ENCODE measurements around the gene ATG16L1. TPM values are rescaled to one million over a fixed set of nuclear protein-coding genes. Genes with fewer than 3 reads are reported as not detected.

The ATG16L1 gene
- total and polyA plus RNA-seq, 2 of the 4 experiments (the other 2 are of a cell fraction): 20.0 to 26.2 TPM

GRCh38 chr2:233266481-233266880, 15.0 kb downstream of the ATG16L1 start:
- Histone ChIP-seq H2BK5ac (ENCODE audit: low read depth, low read length, poor library complexity, severe bottlenecking) (no peak overlapping the region), H2BK15ac (ENCODE audit: low read depth, low read length) (no peak overlapping the region), H2BK20ac (ENCODE audit: low read depth, low read length) (no peak overlapping the region), H2AK9ac (replicated peaks; ENCODE audit: low read depth, low read length, poor library complexity) (no peak overlapping the region), H3K18ac (ENCODE audit: low read depth, low read length) (no peak overlapping the region), H4K91ac (ENCODE audit: insufficient read depth, low read depth, low read length) (no peak overlapping the region), H3K9me1 (ENCODE audit: insufficient read depth, low read length) (no peaks in the 10 kb centered on the region), H3K79me1 (ENCODE audit: low read depth in 1 of 2, low read length in 2 of 2) (peaks cover 10 to 18% of the 10 kb centered on the region in 2 experiments; a peak in 3 of 4 replicates), H3K23ac (ENCODE audit: low read depth, low read length) (no peak overlapping the region), H4K8ac (ENCODE audit: low read depth in 2 of 2, low read length in 2 of 2) (no peak overlapping the region), H3K9me3 (ENCODE audit: control insufficient read depth, insufficient read depth, low read length) (no peaks in the 10 kb centered on the region), H3K4me3 (ENCODE audit: insufficient read depth, low read depth, low read length) (no peak overlapping the region), H4K20me1 (ENCODE audit: insufficient read depth, low read length) (0 out of 2 replicates have a peak, but pooled peaks cover 3% of the 10 kb centered on the region), H3K9ac (ENCODE audit: low read depth, low read length) (no peak overlapping the region), H3K27me3 (ENCODE audit: control insufficient read depth, insufficient read depth, low read length) (no peaks in the 10 kb centered on the region), H3K36me3 (ENCODE audit: control insufficient read depth, insufficient read depth, low read length) (peaks cover 50% of the 10 kb centered on the region), H3K4me1 (ENCODE audit: control insufficient read depth, insufficient read depth, low read length) (no peaks in the 10 kb centered on the region), H2AK5ac (ENCODE audit: low read depth, low read length) (no peak overlapping the region), H3K14ac (replicated peaks; ENCODE audit: low read depth, low read length) (no peak overlapping the region), H2BK120ac (ENCODE audit: low read depth, low read length) (no peak overlapping the region), H3K56ac (ENCODE audit: extremely low read depth, insufficient read depth, low read length) (no peak overlapping the region), H2AFZ (replicated peaks; ENCODE audit: low read length, poor library complexity) (no peak overlapping the region), H3K4me2 (ENCODE audit: low read depth, low read length) (no peak overlapping the region), H3K4ac (ENCODE audit: low read depth, low read length) (no peak overlapping the region), H3K27ac (ENCODE audit: insufficient read depth, low read length) (no peak overlapping the region), H4K5ac (ENCODE audit: low read depth, low read length) (no peak overlapping the region)
- DNase-seq (no peak), ATAC-seq (ENCODE audit: low read depth) (no peak)
- 100% methylated on average over 1 of the region's 4 CpGs; no CpG with 5 or more reads in 1 of the 2 experiments for WGBS, 2 experiments (ENCODE audit: extremely low coverage in 2 of 2, insufficient read length in 1 of 2)
- TF ChIP-seq CEBPB (IDR thresholded peaks at IDR 0.05; ENCODE audit: low read depth, low read length) (no peak), BHLHE40 (IDR thresholded peaks at IDR 0.05; ENCODE audit: low read depth, low read length) (no peak), RAD21 (IDR thresholded peaks at IDR 0.05; ENCODE audit: low read length) (no peak), RCOR1 (IDR thresholded peaks at IDR 0.05; ENCODE audit: insufficient replicate concordance, low read length) (no peak), MAFK (IDR thresholded peaks at IDR 0.05; ENCODE audit: low read depth, low read length) (no peak), POLR2A (IDR thresholded peaks at IDR 0.05; ENCODE audit: low read depth, low read length) (no peak), RFX5 (IDR thresholded peaks at IDR 0.05; ENCODE audit: low read depth, low read length) (no peak), FOS (IDR thresholded peaks at IDR 0.05; ENCODE audit: low read depth, low read length) (no peak), MAZ (IDR thresholded peaks at IDR 0.05; ENCODE audit: borderline replicate concordance, low read depth, low read length) (no peak), NFE2L2 (IDR thresholded peaks at IDR 0.05; ENCODE audit: low read depth, low read length) (no peak)
- TF ChIP-seq, protein P1, sequence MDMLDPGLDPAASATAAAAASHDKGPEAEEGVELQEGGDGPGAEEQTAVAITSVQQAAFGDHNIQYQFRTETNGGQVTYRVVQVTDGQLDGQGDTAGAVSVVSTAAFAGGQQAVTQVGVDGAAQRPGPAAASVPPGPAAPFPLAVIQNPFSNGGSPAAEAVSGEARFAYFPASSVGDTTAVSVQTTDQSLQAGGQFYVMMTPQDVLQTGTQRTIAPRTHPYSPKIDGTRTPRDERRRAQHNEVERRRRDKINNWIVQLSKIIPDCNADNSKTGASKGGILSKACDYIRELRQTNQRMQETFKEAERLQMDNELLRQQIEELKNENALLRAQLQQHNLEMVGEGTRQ (IDR thresholded peaks at IDR 0.05; ENCODE audit: low read depth, low read length): no peak
- TF ChIP-seq, protein P2, sequence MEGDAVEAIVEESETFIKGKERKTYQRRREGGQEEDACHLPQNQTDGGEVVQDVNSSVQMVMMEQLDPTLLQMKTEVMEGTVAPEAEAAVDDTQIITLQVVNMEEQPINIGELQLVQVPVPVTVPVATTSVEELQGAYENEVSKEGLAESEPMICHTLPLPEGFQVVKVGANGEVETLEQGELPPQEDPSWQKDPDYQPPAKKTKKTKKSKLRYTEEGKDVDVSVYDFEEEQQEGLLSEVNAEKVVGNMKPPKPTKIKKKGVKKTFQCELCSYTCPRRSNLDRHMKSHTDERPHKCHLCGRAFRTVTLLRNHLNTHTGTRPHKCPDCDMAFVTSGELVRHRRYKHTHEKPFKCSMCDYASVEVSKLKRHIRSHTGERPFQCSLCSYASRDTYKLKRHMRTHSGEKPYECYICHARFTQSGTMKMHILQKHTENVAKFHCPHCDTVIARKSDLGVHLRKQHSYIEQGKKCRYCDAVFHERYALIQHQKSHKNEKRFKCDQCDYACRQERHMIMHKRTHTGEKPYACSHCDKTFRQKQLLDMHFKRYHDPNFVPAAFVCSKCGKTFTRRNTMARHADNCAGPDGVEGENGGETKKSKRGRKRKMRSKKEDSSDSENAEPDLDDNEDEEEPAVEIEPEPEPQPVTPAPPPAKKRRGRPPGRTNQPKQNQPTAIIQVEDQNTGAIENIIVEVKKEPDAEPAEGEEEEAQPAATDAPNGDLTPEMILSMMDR (conservative IDR thresholded peaks at IDR 0.05; ENCODE audit: low read depth, low read length): no peak
- TF ChIP-seq, protein P3, sequence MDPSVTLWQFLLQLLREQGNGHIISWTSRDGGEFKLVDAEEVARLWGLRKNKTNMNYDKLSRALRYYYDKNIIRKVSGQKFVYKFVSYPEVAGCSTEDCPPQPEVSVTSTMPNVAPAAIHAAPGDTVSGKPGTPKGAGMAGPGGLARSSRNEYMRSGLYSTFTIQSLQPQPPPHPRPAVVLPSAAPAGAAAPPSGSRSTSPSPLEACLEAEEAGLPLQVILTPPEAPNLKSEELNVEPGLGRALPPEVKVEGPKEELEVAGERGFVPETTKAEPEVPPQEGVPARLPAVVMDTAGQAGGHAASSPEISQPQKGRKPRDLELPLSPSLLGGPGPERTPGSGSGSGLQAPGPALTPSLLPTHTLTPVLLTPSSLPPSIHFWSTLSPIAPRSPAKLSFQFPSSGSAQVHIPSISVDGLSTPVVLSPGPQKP (IDR thresholded peaks at IDR 0.05; ENCODE audit: borderline replicate concordance, low read depth, low read length): no peak
- intact Hi-C loops (cut with micrococcal nuclease): no loop called here
- BruUV-seq (replicated peaks): no TSS peak
- POLR2A ChIA-PET (ENCODE audit: unreplicated experiment): no interaction called here
- in situ Hi-C loops (cut with MboI; ENCODE audit: low sequenced_read_pairs): no loop called here
- dilution Hi-C loops (cut with HindIII; ENCODE audit: low sequenced_read_pairs, unreplicated experiment): no loop called here
- CTCF ChIA-PET: no interaction called here

Data from IMR-90 (cell line).